Esophagus muscularis mucosa (tissue), 3 donors: Measurements from ENCODE around the gene NAA40.

Experiments used
- EP300 ChIP-seq: sonication (generic); formaldehyde crosslinking; IDR thresholded peaks from one replicate; pipeline ENCODE4 v1.6.1; 2017; ENCODE audit warnings: antibody characterized with exemption
- TF ChIP-seq, protein P1 (sequence below), 3 experiments: fragments of 200-600 bp in 2 of 3; fragments of 450-650 bp in 1 of 3; sonication (generic) in 2 of 3; IDR thresholded peaks; one replicate each; pipeline ENCODE4 v1.5.1; 2017 to 2019; ENCODE audit warnings: antibody characterized with exemption in 3 of 3, mild to moderate bottlenecking in 2 of 3, moderate library complexity in 1 of 3

DNA sequence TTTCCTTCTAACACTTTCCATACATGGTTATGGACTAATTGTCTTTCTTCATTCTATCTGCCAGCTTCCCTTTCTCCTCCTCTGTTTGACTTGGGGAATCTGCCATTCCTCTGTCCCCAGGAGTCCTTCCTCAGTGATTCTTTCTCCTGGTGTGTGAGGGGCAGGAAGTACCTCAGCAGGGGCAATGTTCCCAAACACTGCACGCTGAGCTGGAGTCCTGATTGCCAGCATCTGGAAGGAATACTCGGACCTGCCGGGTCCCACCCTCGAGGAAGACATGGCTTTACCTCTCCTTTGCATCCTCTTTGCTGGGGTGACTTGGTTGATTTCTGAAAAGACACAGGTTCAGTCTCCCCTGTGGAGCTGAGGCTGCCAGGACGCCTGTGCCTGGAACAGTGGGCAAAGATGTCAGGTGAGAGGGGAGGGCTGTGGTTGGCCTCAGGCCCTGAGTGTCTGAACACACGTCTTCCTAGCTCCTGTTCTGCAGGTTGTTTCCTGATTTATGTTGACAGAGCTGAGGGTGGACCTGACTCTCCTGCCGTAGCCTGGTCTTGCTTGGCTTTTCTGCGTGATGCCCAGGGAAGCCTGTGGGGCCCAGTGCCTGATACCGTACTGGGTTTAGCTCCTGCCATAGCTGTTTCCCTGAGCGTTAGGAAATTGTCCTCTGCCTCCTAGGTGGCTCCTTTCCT, 39.9 kb downstream of the NAA40 start:
- TF ChIP-seq, protein P1, sequence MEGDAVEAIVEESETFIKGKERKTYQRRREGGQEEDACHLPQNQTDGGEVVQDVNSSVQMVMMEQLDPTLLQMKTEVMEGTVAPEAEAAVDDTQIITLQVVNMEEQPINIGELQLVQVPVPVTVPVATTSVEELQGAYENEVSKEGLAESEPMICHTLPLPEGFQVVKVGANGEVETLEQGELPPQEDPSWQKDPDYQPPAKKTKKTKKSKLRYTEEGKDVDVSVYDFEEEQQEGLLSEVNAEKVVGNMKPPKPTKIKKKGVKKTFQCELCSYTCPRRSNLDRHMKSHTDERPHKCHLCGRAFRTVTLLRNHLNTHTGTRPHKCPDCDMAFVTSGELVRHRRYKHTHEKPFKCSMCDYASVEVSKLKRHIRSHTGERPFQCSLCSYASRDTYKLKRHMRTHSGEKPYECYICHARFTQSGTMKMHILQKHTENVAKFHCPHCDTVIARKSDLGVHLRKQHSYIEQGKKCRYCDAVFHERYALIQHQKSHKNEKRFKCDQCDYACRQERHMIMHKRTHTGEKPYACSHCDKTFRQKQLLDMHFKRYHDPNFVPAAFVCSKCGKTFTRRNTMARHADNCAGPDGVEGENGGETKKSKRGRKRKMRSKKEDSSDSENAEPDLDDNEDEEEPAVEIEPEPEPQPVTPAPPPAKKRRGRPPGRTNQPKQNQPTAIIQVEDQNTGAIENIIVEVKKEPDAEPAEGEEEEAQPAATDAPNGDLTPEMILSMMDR (IDR thresholded peaks at IDR 0.05): no peak
- no peak for TF ChIP-seq EP300
